Activated naive CD8-positive, alpha-beta T cell treated with anti-CD3 and anti-CD28 coated beads, Interleukin-2, amount 10 ng/mL, durations not matched to agents 7 days and 5 days (primary cell): ENCODE measurements around the gene B4GALNT3. TPM values are rescaled to one million over a fixed set of nuclear protein-coding genes. Genes with fewer than 3 reads are reported as not detected.
A peak's percentile ranks its signal among the peaks of the same experiment; 100 is the strongest.

ENCODE experiments used
- ATAC-seq: fragments of 150-1000 bp; cut with Tn5 transposase; one replicate; pipeline ENCODE4 v1.10.0; 2021; ENCODE audit warnings: low read depth, moderate library complexity
- POLR2A ChIA-PET: fragments of 350-600 bp; sonication (Branson Sonifier 250); formaldehyde crosslinking; loops from one replicate; lab custom pipeline; 2021; ENCODE audit warnings: antibody characterized with exemption; lab: Charles Lee
- DNase-seq: peaks from one replicate; pipeline ENCODE4 v3.0.0; 2021
- H3K27ac Mint-ChIP-seq: one replicate; pipeline ENCODE4 v1.8.0; 2022; ENCODE audit warnings: mild to moderate bottlenecking, mixed read lengths
- H3K27me3 Mint-ChIP-seq: one replicate; pipeline ENCODE4 v1.8.0; 2022; ENCODE audit warnings: mild to moderate bottlenecking, moderate library complexity, mixed read lengths
- H3K36me3 Mint-ChIP-seq: one replicate; pipeline ENCODE4 v1.8.0; 2021; ENCODE audit warnings: mild to moderate bottlenecking, mixed read lengths
- H3K4me1 Mint-ChIP-seq: one replicate; pipeline ENCODE4 v1.8.0; 2021; ENCODE audit warnings: mixed read lengths
- H3K4me3 Mint-ChIP-seq: one replicate; pipeline ENCODE4 v1.8.0; 2022; ENCODE audit warnings: mild to moderate bottlenecking, moderate library complexity, mixed read lengths
- H3K9me3 Mint-ChIP-seq: one replicate; pipeline ENCODE4 v1.8.0; 2021; ENCODE audit warnings: mixed read lengths
- total RNA-seq, 2 experiments: library from RNA; stranded (reverse); gene quantifications; one replicate each; pipeline ENCODE4 v1.2.3, GENCODE V29; 2021

Gene B4GALNT3
- total RNA-seq, 2 experiments from 2014 or later = 4.3 to 4.4 TPM

DNA sequence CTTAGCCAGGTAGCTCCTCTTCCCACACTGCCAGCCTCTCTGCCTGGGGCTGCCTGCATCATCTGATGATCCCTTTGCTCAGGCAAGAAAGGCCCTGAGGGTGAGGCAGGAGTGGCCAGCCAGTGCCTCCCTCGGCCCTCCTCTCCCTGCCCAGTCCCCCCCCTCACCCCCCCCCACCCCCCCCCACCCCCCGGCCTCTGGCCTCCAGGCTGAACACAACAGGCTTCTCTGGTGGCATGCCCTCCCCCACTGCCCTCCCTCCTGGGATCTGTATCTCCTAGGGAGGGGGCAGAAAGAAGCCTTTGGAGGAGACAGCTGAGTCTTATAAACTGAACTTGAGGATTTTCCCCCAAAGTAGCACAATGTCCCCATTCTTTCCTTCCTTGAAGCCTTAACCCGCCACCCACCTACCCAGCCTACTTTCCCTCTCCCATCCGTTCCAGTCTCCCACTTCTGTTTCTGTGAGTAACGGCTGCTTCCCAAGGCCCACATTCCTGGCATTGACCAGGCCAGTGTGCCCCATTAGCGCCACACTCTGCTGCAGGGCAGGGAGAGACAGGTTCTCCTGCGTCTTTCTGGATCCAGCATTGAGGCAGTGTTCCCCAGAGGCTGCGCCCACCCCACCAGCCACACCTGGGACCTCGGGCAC lies 82.1 kb downstream of the B4GALNT3 start:
- H3K4me1 Mint-ChIP-seq = peaks cover 27% of the 10 kb centered on the region
- DNase-seq = no peak
- H3K27ac Mint-ChIP-seq = no peak overlapping the region
- H3K4me3 Mint-ChIP-seq = no peak overlapping the region
- no peaks in the 10 kb centered on the region for H3K9me3 Mint-ChIP-seq
- H3K27me3 Mint-ChIP-seq = peaks cover 15% of the 10 kb centered on the region
- ATAC-seq = no peak
- POLR2A ChIA-PET = interaction anchor here (1.0 kb wide), 1 partner anchor 153 kb away, joined by 3 read pairs; the partner anchor contains the start of gene KDM5A
- H3K36me3 Mint-ChIP-seq = no peaks in the 10 kb centered on the region

DNA sequence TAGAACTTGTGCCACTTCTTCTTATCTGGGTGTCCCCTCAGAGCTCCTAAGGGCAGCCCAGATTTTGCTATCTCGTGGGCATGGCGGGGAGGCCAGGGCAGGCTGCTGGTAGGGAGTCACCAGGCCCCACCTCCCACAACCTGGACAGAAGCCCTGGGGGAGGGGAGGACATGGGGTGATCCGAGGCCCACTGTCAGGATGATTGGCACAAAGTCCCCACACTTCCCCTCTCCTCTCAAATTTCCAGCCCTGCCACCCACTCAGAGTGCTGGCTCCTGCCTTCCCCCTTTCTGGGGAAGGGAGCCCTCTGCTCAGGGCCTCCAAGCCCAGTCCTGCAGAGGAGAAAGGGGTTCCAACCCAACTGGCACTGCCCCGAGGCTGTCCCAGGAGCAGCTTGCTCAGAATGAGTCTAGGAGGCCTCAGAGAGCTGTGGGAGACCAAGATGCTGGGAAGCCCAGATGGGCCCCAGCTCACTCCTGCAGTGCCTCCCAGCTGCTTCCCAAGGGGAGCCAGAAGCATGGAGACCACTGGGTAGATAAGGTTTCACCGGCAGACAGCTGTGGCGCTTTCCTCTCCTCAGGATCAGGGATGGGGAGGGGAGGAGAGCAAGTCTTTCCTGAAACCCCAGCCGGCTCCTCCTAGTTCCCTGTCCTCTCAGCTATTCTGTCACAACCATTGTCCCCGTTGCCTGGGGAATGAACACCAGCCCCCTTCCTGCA lies 82.8 kb downstream of the B4GALNT3 start:
- POLR2A ChIA-PET = interaction anchor here (0.7 kb wide), 1 partner anchor 21 kb away, joined by 3 read pairs; no protein-coding TSS in a partner anchor
- Mint-ChIP-seq H3K27me3 (peaks cover 15% of the 10 kb centered on the region), H3K4me1 (peaks cover 31% of the 10 kb centered on the region), H3K9me3 (no peaks in the 10 kb centered on the region), H3K4me3 (no peak overlapping the region), H3K27ac (peak overlapping the region; percentile 34), H3K36me3 (no peaks in the 10 kb centered on the region)
- no peak for ATAC-seq
- DNase-seq = peak; percentile 31

DNA sequence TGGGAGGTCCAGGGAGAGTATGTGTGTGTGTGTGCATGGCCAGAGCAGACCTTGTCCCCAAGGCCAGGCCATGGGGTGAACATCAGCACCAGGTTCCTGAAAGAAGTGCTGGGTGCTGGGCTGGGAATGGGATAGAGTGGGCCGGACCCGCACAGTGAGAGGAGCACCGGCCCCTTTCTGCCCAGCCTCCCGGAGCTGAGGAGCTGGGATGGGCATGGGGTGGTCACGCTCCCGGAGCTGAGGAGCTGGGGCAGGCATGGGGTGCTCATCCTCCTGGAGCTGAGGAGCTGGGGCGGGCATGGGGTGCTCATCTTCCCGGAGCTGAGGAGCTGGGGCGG lies 83.3 kb downstream of the B4GALNT3 start:
- ATAC-seq (no peak), DNase-seq (no peak)
- Mint-ChIP-seq H3K27ac (peak overlapping the region; percentile 34), H3K4me1 (peaks cover 31% of the 10 kb centered on the region), H3K36me3 (no peaks in the 10 kb centered on the region), H3K27me3 (peaks cover 13% of the 10 kb centered on the region), H3K4me3 (no peak overlapping the region), H3K9me3 (no peaks in the 10 kb centered on the region)
- POLR2A ChIA-PET = interaction anchor here (0.7 kb wide), 1 partner anchor 20 kb away, joined by 3 read pairs; no protein-coding TSS in a partner anchor

DNA sequence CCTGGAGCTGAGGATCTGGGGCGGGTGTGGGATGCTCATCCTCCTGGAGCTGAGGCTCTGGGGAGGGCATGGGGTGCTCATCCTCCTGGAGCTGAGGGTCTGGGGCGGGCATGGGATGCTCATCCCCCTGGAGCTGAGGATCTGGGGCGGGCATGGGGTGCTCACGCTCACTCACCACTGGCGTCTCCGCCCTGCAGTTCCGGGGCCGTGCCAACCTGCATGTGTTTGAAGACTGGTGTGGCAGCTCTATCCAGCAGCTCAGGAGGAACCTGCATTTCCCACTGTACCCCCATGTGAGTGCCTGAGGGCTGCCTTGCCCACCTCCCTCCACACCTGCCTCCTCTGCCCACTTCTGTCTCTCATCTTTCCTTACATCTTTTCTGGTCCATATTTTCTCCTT lies 84.4 kb downstream of the B4GALNT3 start:
- H3K9me3 Mint-ChIP-seq = no peaks in the 10 kb centered on the region
- POLR2A ChIA-PET = no interaction called here
- H3K27me3 Mint-ChIP-seq = peaks cover 13% of the 10 kb centered on the region
- ATAC-seq (no peak), DNase-seq (no peak)
- peaks cover 29% of the 10 kb centered on the region for H3K4me1 Mint-ChIP-seq
- no peaks in the 10 kb centered on the region for H3K36me3 Mint-ChIP-seq
- H3K27ac Mint-ChIP-seq = peak overlapping the region; percentile 10
- H3K4me3 Mint-ChIP-seq = no peak overlapping the region

DNA sequence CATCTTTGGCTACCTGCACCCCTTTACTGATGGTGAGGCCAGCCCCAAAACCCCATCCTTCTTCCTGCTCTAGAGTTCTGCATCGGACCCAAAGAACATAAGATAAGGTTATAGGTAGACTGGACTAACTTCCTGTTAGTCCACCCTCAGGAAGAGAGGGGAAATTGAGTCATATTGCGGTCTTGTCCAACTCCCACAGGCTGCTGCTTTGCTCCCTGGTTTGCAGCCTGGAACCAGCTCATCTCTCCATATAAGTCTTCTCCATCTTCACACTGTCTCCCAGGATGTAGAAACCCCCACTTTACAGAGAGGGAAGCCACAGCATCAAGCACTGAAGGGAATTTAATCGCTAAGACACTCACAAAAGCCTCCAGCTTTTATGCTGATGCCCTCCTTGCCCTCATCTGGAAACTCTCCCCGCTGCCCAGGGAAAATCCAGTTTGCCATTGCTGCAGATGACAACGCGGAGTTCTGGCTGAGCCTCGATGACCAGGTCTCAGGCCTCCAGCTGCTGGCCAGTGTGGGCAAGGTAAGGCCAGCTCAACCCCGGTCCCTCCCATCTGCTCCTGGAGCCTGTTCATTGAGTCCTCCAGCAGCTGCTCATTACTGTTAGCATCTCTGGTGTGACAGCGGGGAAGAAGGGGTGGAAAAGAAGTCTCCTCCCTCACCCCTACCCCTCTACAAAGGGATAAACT lies 85.3 kb downstream of the B4GALNT3 start:
- no peaks in the 10 kb centered on the region for H3K36me3 Mint-ChIP-seq
- H3K4me3 Mint-ChIP-seq = no peak overlapping the region
- no peak for DNase-seq
- no peaks in the 10 kb centered on the region for H3K9me3 Mint-ChIP-seq
- peaks cover 13% of the 10 kb centered on the region for H3K27me3 Mint-ChIP-seq
- no peak overlapping the region for H3K27ac Mint-ChIP-seq
- POLR2A ChIA-PET = interaction anchor here (0.6 kb wide), 1 partner anchor 404 kb away, joined by 3 read pairs; no protein-coding TSS in a partner anchor
- no peak for ATAC-seq
- peaks cover 24% of the 10 kb centered on the region for H3K4me1 Mint-ChIP-seq

DNA sequence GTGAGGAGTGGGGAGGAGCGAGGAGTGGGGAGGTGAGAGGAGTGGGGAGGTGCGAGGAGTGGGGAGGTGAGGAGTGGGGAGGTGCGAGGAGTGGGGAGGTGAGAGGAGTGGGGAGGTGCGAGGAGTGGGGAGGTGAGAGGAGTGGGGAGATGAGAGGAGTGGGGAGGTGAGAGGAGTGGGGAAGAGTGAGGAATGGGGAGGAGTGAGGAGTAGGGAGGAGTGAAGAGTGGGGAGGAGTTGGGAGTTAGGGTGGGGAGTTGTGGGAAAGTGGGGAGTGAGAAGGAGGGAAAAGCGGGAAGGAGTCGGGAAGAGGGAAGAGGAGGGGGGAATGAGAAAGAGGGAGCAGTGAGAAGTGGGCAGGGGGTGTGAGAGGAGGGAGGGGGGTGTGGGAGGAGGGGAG lies 86.1 kb downstream of the B4GALNT3 start:
- H3K4me1 Mint-ChIP-seq = peaks cover 22% of the 10 kb centered on the region
- DNase-seq (no peak), ATAC-seq (no peak)
- no peaks in the 10 kb centered on the region for H3K9me3 Mint-ChIP-seq
- H3K27me3 Mint-ChIP-seq = peaks cover 13% of the 10 kb centered on the region
- POLR2A ChIA-PET = no interaction called here
- no peak overlapping the region for H3K27ac Mint-ChIP-seq
- no peak overlapping the region for H3K4me3 Mint-ChIP-seq
- H3K36me3 Mint-ChIP-seq = no peaks in the 10 kb centered on the region

DNA sequence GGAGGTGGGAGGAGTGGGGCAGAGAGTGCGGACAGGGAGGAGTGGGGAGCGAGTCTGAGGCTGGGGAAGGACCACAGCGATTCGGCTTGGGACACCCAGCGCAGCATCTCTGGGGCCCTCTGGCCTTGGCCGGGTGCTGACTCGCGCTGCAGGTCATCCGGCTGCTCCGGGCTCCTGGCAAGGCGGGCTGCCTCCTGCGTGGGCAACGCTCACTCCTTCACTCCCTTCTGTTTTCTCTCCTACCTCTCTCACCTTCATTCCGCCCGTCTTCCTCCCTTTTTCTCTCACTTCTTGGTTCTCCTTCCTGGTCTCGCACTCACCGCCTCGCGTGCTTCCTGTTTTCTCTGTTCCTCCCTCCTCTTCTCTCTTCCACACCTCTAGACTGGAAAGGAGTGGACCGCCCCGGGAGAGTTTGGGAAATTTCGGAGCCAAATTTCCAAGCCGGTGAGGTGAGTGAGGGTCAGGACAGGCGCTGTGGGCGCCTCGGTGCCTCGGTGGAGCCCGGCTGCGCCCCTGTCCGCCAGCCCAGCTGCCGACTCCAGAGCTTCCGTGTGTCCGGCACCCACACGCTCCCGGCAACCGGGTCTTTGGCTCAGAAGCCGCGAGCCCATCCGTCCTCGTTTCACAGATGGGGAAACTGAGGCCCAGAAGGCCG lies 86.7 kb downstream of the B4GALNT3 start:
- no peaks in the 10 kb centered on the region for H3K36me3 Mint-ChIP-seq
- no peak overlapping the region for H3K4me3 Mint-ChIP-seq
- peaks cover 24% of the 10 kb centered on the region for H3K4me1 Mint-ChIP-seq
- H3K27me3 Mint-ChIP-seq = peaks cover 13% of the 10 kb centered on the region
- no peak overlapping the region for H3K27ac Mint-ChIP-seq
- POLR2A ChIA-PET = no interaction called here
- no peaks in the 10 kb centered on the region for H3K9me3 Mint-ChIP-seq
- no peak for ATAC-seq
- no peak for DNase-seq

DNA sequence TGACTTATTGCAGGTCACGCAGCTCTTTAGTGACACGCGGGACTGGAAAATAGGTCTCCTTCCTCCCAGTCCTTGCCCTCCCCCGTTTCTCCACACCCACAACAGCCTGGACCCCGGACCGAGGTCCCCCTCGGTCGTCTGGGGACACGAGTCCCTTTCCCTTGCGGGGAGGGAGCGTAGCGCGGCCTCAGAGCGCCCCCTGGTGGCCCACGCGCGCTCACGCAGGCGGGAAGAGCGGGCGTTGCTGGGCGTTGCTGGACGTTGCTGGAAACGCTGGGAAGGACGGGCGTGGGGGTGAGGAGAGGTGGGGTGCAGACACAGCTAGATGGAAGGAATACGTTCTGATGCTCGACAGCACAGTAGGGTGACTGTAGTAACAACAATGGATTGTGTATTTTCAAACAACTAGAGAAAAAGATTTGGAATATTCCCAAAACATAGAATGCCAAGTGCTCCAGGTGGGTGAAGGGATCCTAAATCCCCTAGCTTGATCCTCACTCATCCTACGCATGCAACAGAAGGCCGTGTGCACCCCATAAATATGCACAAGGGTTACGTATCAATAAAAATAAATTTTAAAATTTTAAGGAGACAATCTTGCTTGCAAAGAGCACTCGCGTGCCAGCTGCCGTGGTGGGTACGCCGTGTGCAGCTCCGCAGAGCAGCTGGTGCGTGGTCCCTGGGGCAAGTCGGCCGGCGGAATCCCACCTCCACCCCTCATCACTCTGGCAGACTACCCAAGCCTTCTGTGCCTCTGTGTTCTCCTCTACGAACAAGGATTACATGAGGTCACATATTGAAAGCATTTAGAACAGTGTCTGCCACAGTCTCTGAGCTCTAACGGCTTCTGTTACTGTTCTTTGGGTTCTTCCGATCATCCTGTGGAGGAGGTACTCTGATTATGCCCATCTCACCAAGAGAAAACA lies 87.4 kb downstream of the B4GALNT3 start:
- H3K27me3 Mint-ChIP-seq = peaks cover 13% of the 10 kb centered on the region
- H3K27ac Mint-ChIP-seq = peak overlapping the region; percentile 12
- H3K36me3 Mint-ChIP-seq = no peaks in the 10 kb centered on the region
- H3K9me3 Mint-ChIP-seq = no peaks in the 10 kb centered on the region
- peak overlapping the region; percentile 40 for H3K4me3 Mint-ChIP-seq
- POLR2A ChIA-PET = no interaction called here
- DNase-seq (peak; percentile 90), ATAC-seq (peak; percentile 60)
- peaks cover 32% of the 10 kb centered on the region for H3K4me1 Mint-ChIP-seq

DNA sequence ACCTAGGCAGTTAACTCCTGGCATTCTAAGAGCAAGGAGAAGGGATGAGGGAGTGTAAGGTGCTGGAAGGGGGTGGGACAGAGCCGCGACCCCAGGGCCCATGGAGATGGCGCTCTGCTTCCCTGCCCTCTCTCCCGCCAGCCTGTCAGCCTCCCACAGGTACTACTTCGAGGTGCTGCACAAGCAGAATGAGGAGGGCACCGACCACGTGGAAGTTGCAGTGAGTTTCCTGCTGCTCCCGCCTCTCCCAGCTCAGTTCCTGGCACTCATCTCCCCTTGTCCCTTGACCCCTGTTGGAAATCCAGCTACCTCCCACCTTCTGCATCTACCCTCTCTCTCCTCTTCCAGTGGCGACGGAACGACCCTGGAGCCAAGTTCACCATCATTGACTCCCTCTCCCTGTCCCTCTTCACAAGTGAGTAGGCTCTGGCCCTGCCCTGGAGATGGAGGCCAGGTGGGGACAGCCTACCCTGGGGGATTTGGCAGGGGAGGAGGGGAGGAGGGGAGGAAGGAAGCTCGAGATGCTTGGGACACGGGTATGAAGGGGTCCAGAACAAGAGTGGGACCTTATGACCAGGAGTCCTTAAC lies 88.2 kb downstream of the B4GALNT3 start:
- no peaks in the 10 kb centered on the region for H3K9me3 Mint-ChIP-seq
- peaks cover 40% of the 10 kb centered on the region for H3K4me1 Mint-ChIP-seq
- H3K36me3 Mint-ChIP-seq = no peaks in the 10 kb centered on the region
- ATAC-seq (no peak), DNase-seq (no peak)
- H3K4me3 Mint-ChIP-seq = no peak overlapping the region
- POLR2A ChIA-PET = no interaction called here
- no peak overlapping the region for H3K27ac Mint-ChIP-seq
- H3K27me3 Mint-ChIP-seq = peaks cover 13% of the 10 kb centered on the region

DNA sequence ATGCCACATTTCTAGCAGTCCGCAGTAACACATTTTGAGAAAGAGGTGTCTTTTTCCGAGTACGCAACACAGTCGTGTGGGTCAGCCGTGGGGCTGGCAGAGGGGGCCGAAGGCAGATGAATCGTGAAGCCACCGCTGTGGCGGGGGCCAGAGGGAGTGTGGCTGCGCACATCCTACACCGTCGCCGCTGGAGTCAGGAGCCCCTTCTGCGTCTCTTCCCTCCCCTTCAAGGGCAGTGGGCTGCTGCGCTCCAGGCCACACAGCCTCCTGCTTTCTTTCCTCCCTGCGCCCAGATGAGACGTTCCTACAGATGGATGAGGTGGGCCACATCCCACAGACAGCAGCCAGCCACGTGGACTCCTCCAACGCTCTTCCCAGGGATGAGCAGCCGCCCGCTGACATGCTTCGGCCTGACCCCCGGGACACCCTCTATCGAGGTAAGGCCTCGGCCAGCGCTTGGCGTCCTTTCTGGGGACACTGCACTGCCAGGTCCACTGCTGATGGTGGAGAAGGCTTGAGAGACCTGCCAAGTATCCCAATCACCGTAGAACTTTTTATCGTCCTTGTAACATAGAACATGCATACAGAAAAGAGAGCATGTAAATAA lies 89.8 kb downstream of the B4GALNT3 start:
- DNase-seq (no peak), ATAC-seq (no peak)
- POLR2A ChIA-PET = no interaction called here
- Mint-ChIP-seq H3K4me3 (no peak overlapping the region), H3K27ac (no peak overlapping the region), H3K36me3 (peaks cover 6% of the 10 kb centered on the region), H3K4me1 (peaks cover 47% of the 10 kb centered on the region), H3K9me3 (no peaks in the 10 kb centered on the region), H3K27me3 (peaks cover 10% of the 10 kb centered on the region)

DNA sequence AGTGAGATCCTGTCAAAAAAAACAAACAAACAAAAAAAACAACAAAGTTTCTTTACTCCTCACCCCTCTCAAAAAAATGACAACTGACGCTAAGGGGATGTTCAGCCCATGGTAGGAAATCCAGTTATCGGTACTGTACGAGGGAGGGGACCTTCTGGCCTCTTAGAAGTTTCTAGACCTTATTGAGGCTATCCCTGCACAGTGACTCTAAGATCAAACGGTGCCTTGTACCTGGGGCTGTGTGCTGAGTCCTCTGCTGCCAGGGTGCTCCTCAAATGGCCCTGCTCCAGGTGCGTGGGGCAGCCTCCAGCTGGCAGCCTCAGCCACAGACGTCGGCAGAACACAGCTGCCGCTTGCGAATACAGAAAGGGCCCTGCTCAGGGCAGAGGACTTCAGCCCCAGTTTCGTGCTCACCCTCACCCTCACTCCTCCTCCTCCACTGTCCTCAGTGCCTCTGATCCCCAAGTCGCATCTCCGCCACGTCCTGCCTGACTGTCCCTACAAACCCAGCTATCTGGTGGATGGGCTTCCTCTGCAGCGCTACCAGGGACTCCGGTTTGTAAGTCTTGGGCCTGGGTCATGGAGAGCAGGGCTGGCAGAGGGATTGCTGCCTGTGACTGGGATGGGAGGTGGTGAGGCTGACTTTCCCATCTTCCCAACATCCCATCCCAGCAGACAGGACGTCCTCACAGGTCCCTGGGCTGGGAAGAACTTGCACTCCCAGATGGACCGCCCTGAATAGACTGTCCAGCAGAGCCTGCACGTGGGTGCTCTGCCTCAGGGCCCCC lies 90.9 kb downstream of the B4GALNT3 start:
- Mint-ChIP-seq H3K9me3 (no peaks in the 10 kb centered on the region), H3K4me3 (no peak overlapping the region), H3K27ac (no peak overlapping the region), H3K27me3 (peaks cover 3% of the 10 kb centered on the region), H3K36me3 (peaks cover 8% of the 10 kb centered on the region), H3K4me1 (peaks cover 45% of the 10 kb centered on the region)
- POLR2A ChIA-PET = no interaction called here
- DNase-seq (no peak), ATAC-seq (no peak)
